ENCODE measurements around the gene SLC13A3. TPM values are rescaled to one million over a fixed set of nuclear protein-coding genes. Genes with fewer than 3 reads are reported as not detected.

SLC13A3 gene
- total RNA-seq, 1 donor from 2014 or later = 0.30 TPM

- intact Hi-C loops (cut with micrococcal nuclease) = no loop called here
- TF ChIP-seq CTCF (IDR thresholded peaks at IDR 0.05; ENCODE audit: borderline replicate concordance) = no peak
Measured at GRCh38 chr20:46570956-46571355, 80.3 kb downstream of the SLC13A3 start.

GRCh38 chr20:46569961-46570360, 81.3 kb downstream of the SLC13A3 start:
- Histone ChIP-seq H3K27me3 (ENCODE audit: low read depth) (peaks cover 2% of the 10 kb centered on the region), H3K4me3 (no peak overlapping the region), H3K27ac (replicated peaks) (no peak overlapping the region), H3K36me3 (no peaks in the 10 kb centered on the region), H3K4me1 (peaks cover 9% of the 10 kb centered on the region), H3K9me3 (replicated peaks) (no peaks in the 10 kb centered on the region)
- TF ChIP-seq CTCF (IDR thresholded peaks at IDR 0.05; ENCODE audit: borderline replicate concordance) = no peak
- no peak for DNase-seq
- intact Hi-C loops (cut with micrococcal nuclease) = no loop called here

More at GRCh38 chr20:46570956-46571355, 80.3 kb downstream of the SLC13A3 start:
- DNase-seq = no peak
- Histone ChIP-seq H3K36me3 (no peaks in the 10 kb centered on the region), H3K4me1 (peaks cover 9% of the 10 kb centered on the region), H3K4me3 (no peak overlapping the region), H3K27ac (replicated peaks) (no peak overlapping the region), H3K9me3 (replicated peaks) (no peaks in the 10 kb centered on the region), H3K27me3 (ENCODE audit: low read depth) (no peaks in the 10 kb centered on the region)

- no peak for TF ChIP-seq CTCF (IDR thresholded peaks at IDR 0.05; ENCODE audit: borderline replicate concordance)
- intact Hi-C loops (cut with micrococcal nuclease) = no loop called here
Measured at GRCh38 chr20:46568570-46569129, 82.6 kb downstream of the SLC13A3 start.

GRCh38 chr20:46566125-46566524, 85.1 kb downstream of the SLC13A3 start:
- Histone ChIP-seq H3K4me1 (peaks cover 24% of the 10 kb centered on the region), H3K9me3 (replicated peaks) (no peaks in the 10 kb centered on the region), H3K36me3 (no peaks in the 10 kb centered on the region), H3K4me3 (no peak overlapping the region), H3K27me3 (ENCODE audit: low read depth) (peaks cover 4% of the 10 kb centered on the region), H3K27ac (replicated peaks) (no peak overlapping the region)
- no peak for DNase-seq
- intact Hi-C loops (cut with micrococcal nuclease) = no loop called here
- TF ChIP-seq CTCF (IDR thresholded peaks at IDR 0.05; ENCODE audit: borderline replicate concordance) = no peak

More at GRCh38 chr20:46568570-46569129, 82.6 kb downstream of the SLC13A3 start:
- no peaks in the 10 kb centered on the region for H3K36me3 ChIP-seq
- DNase-seq = peak; percentile 87
- H3K4me3 ChIP-seq = no peak overlapping the region
- no peaks in the 10 kb centered on the region for H3K9me3 ChIP-seq (replicated peaks)
- peak overlapping the region; percentile 52 for H3K27ac ChIP-seq (replicated peaks)
- peaks cover 9% of the 10 kb centered on the region for H3K4me1 ChIP-seq
- peaks cover 4% of the 10 kb centered on the region for H3K27me3 ChIP-seq (ENCODE audit: low read depth)

GRCh38 chr20:46564241-46564957, 86.9 kb downstream of the SLC13A3 start:
- intact Hi-C loops (cut with micrococcal nuclease) = no loop called here

More at GRCh38 chr20:46564241-46564957, 86.9 kb downstream of the SLC13A3 start:
- peaks cover 4% of the 10 kb centered on the region for H3K27me3 ChIP-seq (ENCODE audit: low read depth)
- no peak for DNase-seq
- H3K4me3 ChIP-seq = no peak overlapping the region
- TF ChIP-seq CTCF (IDR thresholded peaks at IDR 0.05; ENCODE audit: borderline replicate concordance) = no peak
- no peaks in the 10 kb centered on the region for H3K36me3 ChIP-seq
- no peaks in the 10 kb centered on the region for H3K9me3 ChIP-seq (replicated peaks)
- H3K4me1 ChIP-seq = peaks cover 24% of the 10 kb centered on the region
- no peak overlapping the region for H3K27ac ChIP-seq (replicated peaks)

Measured in left ventricle myocardium inferior (tissue), 1 donor.